Stimulated activated CD8-positive, alpha-beta memory T cell treated with anti-CD3 and anti-CD28 coated beads, Interleukin-4, amount 100 ng/mL, for 4 hours (primary cell): ENCODE data around the gene RANBP9.

Experiments
- DNase-seq, 2 donors: peaks; one replicate each; pipeline ENCODE4 v3.0.0-alpha.2; 2020; ENCODE audit warnings: low read depth in 2 of 2, low spot score in 1 of 2

The RANBP9 gene

DNA sequence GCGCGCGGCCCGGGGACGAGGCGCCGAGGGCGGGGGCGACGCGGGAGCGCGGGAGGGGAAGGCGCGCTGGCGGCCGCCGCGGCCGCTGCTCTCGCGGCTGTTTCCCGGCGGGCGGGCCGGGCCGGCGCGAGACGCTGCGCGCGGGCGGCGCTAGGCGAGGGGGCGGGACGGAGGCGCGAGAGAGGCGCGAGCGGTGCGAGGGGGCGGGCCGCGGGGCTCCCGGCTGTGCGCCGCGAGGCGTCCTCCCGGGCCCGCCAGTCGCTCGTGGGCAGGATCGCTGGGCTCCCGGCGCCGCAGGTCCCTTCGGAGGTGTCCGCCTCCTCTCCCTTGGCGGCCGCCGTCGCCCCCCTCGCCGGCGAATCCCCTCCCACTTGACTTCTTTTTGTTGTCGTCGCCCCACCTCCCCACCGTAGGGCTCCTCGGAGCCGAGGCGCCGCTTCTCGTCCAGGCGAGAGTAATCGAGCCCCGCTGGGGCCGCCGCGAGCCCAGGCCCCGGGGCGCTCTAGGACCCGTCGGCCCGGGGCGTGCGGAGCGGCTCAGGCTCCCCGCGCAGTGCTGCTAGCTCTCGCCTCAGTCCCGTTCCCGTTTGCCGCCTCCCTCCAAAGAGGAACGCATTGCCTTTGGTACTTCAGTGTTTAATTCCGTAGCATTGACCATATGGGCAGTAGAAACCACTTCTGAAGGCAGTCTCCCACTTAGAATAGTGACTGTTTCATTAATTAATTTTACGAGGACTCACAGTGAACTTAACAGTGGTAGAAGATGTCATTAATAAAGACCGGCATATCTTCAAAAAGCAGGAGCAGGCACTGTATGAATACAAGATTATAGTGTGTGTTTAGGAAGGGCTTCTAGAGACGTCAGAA lies at the start of gene RANBP9:
RANBP9 (minus strand) TSS at position 103 of the 866 bp plus-strand sequence. CDS start 330 bp downstream, outside the sequence.
- peak; percentile 57 to 78 for DNase-seq

GRCh38 chr6:13760307-13761304 lies 49.0 kb upstream of the RANBP9 start:
- DNase-seq, result no peak

DNA sequence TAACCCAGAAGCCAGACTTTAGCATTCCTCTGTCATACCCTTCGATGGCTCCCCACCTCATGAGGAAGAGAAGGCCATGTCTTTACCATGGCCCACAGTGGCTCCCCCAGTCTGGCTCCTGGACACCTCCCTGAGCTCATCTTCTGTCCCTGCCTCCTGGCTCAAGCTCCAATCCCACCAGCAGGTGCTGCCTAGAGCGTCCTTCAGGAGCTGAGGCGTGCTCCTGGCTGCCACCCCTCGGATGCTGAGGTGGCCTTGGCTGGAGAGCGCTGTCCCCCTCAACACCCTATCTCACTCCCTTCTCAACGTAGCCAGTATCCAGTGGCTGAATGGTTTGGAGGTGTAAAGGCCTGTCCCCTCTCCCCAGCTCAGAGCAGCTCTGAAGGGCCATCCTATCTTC lies 47.4 kb upstream of the RANBP9 start:
- no peak for DNase-seq

DNA sequence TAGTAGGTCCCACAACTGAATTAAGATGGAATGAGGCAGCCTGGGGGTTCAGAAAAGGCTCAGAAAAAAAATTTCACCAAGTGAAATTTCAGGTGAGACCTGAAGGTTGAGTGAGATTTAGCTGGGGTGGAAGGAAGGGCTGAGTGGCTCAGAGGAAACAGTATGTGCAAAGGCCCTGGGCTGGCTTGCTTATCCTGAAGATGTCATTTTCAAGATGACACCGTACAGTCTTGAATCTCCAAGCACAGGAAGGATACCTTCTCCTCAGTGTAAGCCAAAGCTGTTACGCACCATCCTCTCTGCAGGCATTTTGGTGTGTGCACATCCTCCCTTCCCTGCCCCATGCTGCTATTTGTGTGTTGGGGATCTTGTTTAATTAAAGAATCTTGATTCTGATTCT lies 43.0 kb upstream of the RANBP9 start:
- no peak for DNase-seq

DNA sequence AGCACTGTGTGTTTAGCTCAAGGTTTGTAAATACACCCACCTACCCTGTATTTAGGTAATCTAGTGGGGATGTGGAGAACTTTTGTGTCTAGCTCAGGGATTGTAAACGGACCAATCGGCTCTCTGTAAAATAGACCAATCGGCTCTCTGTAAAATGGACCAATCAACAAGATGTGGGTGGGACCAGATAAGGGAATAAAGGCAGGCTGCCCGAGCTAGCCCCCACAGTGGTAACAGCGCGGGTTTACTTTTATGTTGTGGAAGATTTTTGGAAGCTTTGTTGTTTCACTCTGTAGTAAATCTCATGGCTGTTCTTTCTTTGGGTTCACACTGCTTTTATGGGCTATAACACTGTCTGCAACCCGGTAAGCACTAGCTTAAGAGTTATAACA lies 32.1 kb upstream of the RANBP9 start:
- DNase-seq, result no peak

DNA sequence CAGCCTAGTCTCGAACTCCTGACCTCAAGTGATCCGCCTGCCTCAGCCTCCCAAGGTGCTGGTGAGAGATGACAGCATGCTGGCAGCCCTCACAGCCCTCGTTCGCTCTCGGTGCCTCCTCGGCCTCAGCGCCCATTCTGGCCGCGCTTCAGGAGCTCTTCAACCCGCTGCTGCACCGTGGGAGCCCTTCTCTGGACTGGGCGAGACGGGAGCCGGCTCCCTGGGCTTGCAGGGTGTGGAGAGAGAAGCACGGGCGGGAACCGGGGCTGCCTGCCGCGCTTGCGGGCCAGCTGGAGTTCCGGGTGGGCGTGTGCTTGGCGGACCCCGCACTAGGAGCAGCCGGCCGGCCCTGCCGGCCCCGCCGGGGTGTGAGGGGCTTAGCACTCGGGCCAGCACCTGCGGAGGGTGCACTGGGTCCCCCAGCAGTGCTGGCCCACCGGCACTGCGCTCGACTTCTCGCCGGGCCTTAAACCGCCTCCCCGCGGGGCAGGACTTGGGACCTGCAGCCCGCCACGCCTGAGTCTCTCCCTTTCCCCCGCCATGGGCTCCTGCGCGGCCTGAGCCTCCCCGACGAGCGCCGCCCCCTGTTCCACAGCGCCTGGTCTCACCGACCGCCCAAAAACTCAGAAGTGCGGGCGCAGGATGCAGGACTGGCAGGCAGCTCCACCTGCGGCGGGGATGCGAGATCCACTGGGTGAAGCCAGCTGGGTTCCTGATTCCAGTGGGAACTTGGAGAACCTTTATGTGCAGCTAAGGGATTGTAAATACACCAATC lies 31.5 kb upstream of the RANBP9 start:
- no peak for DNase-seq

DNA sequence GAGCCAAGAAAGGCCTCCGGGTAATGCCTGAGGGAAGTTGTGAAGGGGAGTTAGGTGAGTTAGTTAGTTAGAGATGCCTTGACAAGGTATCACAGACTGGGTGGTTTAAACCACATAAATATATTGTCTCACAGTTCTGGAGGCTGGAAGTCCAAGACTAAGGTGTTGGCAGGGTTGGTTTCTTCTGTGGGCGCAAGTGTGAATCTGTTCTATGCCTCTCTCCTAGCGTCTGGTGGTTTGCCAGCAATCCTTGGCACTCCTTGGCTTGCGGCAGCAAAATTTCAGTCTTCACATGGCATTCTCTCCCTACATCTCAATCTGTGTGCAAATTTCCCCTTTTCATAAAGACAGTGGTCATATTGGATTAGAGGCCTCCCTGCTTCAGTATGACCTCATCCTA lies 29.7 kb upstream of the RANBP9 start:
- no peak for DNase-seq

- DNase-seq, result no peak
Measured at GRCh38 chr6:13735031-13735430, 23.4 kb upstream of the RANBP9 start.

GRCh38 chr6:13733178-13733887 lies 21.7 kb upstream of the RANBP9 start:
- DNase-seq, result no peak

DNA sequence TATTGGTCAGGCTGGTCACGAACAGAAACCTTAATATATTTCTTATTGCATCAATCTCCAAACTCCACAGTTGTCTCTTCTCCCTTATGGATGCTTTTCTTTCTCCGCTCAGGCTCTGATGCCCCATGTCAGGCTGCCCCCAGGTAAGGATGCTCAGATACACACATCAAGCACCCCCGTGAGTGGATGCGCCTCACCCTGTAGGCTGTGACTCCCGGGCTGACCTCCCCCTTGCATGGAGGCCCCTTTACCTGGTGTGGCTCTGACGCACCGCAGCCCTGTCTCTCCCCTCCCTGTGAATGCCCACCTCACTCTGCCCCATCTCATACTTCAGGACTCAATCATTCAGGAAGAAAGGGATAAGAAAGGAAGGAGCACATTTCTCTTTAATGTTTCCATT lies 19.1 kb upstream of the RANBP9 start:
- no peak for DNase-seq

DNA sequence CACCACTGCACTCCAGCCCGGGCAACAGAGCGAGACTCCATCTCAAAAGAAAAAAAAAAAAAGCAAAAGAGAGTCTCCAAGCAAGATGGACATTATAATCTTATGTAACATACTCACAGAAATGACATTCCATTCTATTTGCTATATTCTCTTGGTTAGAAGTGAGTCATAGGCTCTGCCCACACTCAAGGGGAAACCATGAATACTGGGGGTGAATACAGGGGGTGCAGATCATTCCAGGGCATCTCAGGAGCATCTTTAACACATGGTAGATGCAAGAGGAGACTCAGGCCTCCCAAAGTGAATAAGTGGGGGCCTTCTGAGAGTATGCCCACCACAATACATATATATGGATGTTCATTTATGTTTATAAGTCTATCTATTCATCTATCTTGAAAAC lies 18.3 kb upstream of the RANBP9 start:
- DNase-seq, result no peak

GRCh38 chr6:13725570-13725969 lies 13.9 kb upstream of the RANBP9 start:
- DNase-seq, result no peak

DNA sequence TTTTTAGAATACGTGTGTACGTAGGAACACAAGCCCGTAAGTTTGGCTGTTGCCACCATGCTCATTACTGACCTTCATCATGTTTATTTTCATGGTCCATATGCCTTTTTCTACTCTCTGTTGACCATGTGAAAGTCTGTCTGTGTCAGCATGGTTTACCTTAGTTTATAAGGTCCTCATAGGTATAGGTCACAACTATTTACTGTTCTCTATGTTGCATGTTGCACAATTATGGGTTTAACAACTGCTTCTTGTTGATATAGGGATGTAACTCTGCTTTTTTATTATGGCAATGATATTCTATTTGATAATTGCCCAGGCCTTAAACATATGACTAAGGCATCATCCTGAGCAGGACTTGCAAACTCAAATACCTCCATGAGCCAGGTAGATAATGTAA lies 13.4 kb upstream of the RANBP9 start:
- no peak for DNase-seq

DNA sequence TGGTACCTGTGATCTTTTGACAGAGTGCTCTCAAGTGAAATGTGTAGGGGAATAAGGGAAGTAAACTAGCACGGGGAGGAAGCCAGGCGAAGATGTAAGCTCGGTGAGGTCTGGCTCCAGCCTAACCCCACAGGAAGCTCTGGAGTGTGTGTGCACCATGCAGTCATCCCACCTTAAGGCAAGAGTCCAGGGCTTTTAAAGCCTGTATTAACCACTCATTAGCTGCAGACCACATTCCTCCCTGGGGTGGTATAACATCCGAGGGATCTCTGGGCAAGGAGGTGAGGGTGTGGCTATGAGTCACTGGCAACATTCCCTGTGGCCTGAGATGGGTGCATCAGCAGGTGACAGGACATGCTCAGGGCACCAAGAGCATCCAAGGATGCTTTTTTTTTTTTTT lies 12.5 kb upstream of the RANBP9 start:
- DNase-seq, result no peak

GRCh38 chr6:13722880-13723279 lies 11.2 kb upstream of the RANBP9 start:
- no peak for DNase-seq

DNA sequence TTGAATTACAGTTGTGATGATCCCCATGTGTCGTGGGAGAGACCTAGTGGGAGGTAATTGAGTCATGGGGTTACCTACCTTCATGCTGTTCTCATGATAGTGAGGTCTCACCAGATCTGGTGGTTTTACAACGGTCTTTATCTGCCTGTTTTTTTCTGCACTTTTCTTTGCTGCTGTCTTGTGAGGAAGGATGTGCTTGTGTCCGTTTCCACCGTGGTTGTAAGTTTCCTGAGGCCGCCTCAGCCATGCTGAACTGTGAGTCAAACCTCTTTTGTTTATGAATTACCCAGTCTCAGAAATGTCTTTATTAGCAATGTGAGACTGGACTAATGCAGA lies 6.5 kb upstream of the RANBP9 start:
- DNase-seq, result no peak

DNA sequence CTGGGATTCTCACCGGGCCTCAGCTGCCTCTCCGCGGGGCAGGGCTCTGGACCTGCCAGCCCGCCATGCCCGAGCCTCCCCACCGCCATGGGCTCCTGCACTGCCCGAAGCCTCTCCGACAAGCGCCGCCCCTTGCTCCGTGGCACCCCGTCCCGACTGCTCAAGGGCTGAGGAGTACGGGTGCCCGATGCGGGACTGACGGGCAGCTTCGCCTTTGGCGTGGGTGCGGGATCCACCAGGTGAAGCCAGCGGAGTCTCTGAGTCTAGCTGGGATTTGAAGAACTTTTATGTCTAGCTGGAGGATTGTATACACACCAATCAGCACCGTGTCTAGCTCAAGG lies 5.3 kb upstream of the RANBP9 start:
- DNase-seq, result no peak

- no peak for DNase-seq
Measured at GRCh38 chr6:13716225-13716954, 4.8 kb upstream of the RANBP9 start.

GRCh38 chr6:13715444-13715883 lies 3.8 kb upstream of the RANBP9 start:
- no peak for DNase-seq

DNA sequence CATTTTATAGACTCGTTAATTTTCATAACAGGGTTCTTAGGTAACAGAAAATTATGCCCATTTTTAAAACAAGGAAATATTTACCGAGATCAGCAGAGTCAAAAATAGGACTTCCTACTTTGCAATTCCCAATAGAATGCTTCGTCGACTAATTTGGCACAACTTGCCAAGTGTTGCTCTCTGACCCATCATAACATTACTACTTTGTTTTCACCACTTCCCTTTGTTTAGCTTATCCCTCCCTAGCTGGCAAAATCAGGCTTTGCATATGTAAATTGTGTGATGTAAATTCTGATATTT lies 914 bp upstream of the RANBP9 start:
- no peak for DNase-seq
